Measurements from ENCODE around the gene YY1. TPM values are rescaled to one million over a fixed set of nuclear protein-coding genes. Genes with fewer than 3 reads are reported as not detected.

The YY1 gene
- polyA plus RNA-seq, 4 donors: 131 to 164 (median 160) TPM

DNA sequence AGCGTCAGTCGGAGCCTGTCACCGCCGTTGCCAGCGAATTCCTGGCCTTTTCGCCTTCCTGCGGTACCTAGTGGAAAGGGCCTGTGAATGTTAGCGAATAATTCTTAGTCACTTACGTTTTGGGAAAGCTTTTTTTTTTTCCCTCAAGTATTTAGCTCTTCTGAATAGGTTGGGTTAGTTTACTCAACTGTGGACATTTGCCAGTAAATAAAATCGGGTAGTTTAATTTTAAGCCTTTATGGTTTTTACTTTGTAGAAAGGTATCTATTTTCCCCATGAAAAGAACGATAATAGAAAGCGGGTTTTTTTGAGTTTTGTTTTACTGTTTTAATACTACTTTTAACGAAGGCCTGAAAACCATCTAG lies 1.7 kb downstream of the YY1 start:
- no peak for DNase-seq (ENCODE audit: low read depth in 4 of 4, low spot score in 3 of 4)

GRCh38 chr14:100241279-100241678 lies 2.3 kb downstream of the YY1 start:
- no peak for DNase-seq (ENCODE audit: low read depth in 4 of 4, low spot score in 3 of 4)

- DNase-seq (ENCODE audit: low read depth in 4 of 4, low spot score in 3 of 4): no peak
These were observed 4.1 kb downstream of the YY1 start for GRCh38 chr14:100243020-100243419.

- no peak for DNase-seq (ENCODE audit: low read depth in 4 of 4, low spot score in 3 of 4)
These were observed 8.0 kb downstream of the YY1 start for GRCh38 chr14:100246809-100247428.

DNA sequence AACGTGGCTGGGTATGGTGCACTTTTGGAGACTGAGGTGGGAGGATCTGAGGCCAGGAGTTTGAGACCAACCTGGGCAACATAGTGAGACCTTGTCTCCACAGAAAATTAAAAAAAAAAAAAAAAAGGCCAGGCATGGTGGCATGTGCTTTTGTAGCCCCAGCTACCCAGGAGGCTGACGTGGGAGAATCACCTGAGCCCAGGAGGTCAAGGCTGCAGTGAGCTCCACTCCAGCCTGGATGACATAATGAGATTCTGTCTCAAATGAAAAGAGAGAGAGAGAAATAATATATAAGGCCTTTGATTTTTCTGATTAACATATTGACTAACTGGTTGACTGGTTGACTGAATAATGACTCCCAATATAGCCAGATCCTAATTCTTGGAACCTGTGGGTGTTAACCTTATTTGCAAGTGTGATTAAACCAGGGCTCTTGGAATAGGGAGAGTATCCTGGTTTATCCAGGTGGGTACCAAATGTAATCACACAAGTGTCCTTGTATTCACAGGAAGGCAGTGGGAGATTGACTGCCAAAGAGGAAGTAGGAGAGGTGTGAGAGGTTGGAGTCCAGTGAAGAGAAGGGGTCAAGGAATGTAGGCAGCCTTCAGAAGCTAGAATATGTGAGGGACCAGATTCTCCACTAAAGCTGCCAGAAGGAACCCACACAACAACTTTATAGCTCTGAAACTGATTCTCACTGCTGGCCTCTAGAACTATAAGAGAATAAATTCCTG lies 12.0 kb downstream of the YY1 start:
- DNase-seq (ENCODE audit: low read depth in 4 of 4, low spot score in 3 of 4): no peak

DNA sequence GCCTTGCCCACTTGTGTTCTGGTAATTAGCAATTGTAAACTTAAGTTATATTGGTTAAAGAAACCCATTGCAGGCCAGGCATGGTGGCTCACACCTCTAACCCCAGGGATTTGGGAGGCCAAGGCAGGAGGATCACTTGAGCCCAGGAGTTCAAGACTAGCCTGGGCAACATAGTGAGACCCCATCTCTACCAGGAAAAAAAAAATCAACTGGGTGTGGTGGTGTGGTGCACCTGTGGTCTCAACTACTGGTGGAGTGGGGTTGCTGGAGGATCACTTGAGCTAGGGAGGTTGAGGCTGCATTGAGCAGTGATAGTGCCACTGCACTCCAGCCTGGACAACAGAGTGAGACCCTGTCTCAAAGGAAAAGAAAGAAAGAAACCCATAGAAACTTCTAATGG lies 13.7 kb downstream of the YY1 start:
- DNase-seq (ENCODE audit: low read depth in 4 of 4, low spot score in 3 of 4): no peak

DNA sequence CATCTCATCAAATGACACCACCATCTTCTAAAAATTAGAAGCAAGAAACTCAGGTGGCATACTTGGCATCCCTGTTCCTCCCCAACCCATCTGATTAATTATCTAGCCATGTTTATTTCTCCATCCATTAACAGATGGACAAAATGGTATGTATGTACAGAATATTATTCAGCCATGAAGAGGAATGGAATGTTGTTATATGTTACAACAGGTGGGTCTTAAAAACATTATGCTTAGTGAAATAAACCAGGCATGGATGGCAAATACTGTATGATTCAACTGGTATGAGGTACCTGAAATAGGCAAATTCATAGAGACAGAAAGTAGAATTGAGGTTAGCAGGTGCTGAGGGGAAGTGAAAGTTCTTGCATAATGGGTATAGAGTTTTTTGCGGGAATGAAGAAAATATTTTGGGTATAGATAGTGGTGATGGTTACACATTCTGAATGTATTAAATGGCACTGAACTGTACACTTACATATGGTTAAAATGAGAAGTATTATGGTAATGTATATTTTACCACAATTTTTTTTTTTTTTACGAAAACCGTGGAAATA lies 17.5 kb downstream of the YY1 start:
- DNase-seq (ENCODE audit: low read depth in 4 of 4, low spot score in 3 of 4): no peak

DNA sequence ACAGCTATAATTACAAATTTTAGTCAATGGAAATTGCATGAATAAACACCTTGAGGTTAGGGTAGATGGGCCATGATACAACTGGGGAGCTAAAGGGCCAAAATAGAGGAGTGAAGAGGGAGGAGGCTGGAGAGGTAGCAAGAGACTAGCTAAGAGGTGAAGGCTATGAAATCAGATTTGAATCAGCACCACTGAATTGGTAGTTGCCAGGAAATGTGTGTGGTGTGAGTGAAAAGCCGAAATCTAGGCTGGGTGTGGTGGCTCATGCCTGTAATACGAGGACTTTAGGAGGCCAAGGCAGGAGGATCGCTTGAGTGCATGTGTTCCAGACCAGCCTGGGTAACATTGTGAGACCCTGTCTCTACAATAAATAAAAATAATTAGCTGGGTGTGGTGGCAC lies 22.7 kb downstream of the YY1 start:
- no peak for DNase-seq (ENCODE audit: low read depth in 4 of 4, low spot score in 3 of 4)

- DNase-seq (ENCODE audit: low read depth in 4 of 4, low spot score in 3 of 4): no peak
These were observed 23.6 kb downstream of the YY1 start for GRCh38 chr14:100262545-100262944.

DNA sequence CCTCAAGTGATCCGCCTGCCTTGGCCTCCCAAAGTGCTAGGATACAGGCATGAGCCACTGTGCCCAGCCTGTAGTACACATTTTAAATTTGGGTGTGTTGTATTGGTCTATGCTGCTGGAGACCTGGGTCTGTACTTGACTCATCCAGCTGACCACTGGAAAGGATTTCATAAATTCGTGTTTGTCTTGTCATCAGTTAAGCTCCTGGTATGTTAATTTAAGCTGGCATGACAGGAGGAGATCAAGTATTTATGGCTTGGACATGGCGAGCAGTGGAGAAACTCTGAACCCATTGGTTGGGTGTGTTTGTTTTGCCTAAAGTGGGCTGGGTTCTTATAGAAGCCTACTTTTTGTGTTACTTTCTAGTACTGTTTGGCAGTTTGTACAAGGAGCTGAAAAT lies 24.2 kb downstream of the YY1 start:
- no peak for DNase-seq (ENCODE audit: low read depth in 4 of 4, low spot score in 3 of 4)

DNA sequence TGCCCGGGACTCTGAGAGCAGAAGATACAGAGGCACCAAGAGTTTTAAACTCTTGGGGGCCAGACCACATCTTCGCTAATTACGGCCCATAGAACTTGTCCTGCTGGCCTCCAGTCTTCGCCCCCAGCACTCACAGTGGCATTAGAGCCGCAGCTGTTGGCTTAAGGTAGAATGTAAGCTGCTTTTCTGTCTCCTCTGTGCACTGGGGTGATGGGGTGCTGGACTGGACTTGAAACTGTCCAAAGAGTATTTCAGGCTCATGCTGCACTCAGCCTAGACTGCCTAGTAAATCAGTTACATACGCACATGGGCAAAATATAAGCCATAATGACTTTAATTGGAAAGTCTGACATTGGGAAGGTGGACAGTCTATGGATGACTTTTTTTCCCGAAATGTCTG lies 29.0 kb downstream of the YY1 start:
- no peak for DNase-seq (ENCODE audit: low read depth in 4 of 4, low spot score in 3 of 4)

- no peak for DNase-seq (ENCODE audit: low read depth in 4 of 4, low spot score in 3 of 4)
These were observed 29.8 kb downstream of the YY1 start for GRCh38 chr14:100268591-100269207.

- no peak for DNase-seq (ENCODE audit: low read depth in 4 of 4, low spot score in 3 of 4)
These were observed 32.4 kb downstream of the YY1 start for GRCh38 chr14:100271247-100271939.

DNA sequence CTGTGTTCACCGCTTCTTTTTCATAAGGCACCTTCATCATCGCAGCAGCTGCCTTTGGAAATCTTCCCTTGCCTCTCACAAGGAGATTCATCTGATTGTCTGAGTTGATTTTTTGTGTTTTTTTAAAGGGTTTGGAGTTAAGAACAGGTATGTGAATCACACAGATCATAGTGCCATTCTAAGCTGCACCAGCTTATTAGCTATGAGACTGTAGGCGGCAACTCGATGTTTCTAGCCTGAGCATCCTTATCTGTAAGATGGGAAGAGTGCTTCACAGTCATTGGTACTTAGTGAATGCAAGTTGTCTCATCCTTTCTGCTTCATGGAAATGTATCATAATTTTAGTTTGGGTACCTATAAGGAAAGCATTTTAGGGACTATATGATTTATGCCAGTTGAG lies 35.3 kb downstream of the YY1 start:
- no peak for DNase-seq (ENCODE audit: low read depth in 4 of 4, low spot score in 3 of 4)

GRCh38 chr14:100275214-100275613 lies 36.3 kb downstream of the YY1 start:
- DNase-seq (ENCODE audit: low read depth in 4 of 4, low spot score in 3 of 4): no peak

- DNase-seq (ENCODE audit: low read depth in 4 of 4, low spot score in 3 of 4): no peak
These were observed 39.8 kb downstream of the YY1 start for GRCh38 chr14:100278702-100279101.

DNA sequence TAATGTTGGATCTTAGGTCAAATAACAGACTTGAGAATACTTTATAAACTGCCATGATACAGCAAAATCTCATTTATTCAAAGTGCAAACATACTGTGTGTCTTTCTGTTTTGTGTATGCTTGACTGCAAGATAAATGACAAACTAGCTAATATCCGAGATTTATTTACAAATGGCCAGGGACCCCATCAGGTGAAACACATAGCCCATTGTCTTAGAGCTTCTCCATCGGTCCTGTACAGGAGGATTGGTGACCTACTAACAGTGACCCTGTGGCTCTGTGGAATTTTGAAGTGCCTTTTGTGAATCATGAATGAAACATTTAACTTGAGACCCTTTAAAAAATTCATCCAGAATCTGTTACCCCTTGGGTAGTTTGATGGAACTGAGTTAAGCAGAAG lies 40.2 kb downstream of the YY1 start:
- DNase-seq (ENCODE audit: low read depth in 4 of 4, low spot score in 3 of 4): no peak

DNA sequence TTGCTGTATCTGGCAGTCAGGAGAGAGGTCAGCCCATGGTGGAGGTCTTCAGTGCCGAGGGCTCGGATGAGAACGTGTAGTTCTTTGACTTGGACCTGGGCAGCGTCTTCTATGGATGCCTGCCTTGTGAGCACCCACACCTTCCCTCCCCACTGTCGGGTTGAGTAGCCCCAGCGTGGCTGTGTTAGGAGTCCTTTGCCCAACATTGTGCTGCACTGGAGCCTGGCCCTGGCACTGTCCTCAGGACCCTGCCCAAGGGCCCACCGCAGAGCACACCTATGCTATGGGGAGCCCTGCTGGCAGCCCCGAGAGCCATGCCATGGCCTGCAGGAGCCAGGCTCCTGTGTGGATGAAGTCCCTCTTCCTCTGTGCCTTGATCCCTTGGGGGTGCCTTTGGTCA lies 40.6 kb downstream of the YY1 start:
- no peak for DNase-seq (ENCODE audit: low read depth in 4 of 4, low spot score in 3 of 4)

- no peak for DNase-seq (ENCODE audit: low read depth in 4 of 4, low spot score in 3 of 4)
These were observed 42.5 kb downstream of the YY1 start for GRCh38 chr14:100281286-100282082.

DNA sequence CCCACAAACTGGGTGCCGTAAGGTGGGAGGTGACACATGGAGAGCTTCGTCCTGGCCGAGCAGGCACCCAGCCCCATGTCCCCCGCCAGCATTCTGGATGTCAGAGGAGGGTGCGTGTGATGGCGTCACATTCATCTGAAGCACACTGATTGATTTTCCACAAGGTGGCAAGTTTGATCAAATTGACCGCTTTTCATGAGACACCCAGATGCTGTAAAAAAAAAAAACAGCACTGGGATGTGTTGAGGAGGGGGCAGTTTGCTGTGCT lies 43.1 kb downstream of the YY1 start:
- no peak for DNase-seq (ENCODE audit: low read depth in 4 of 4, low spot score in 3 of 4)

Data from right renal pelvis (tissue), 4 donors.